HG03442 (cell line): Measurements from ENCODE around the gene AXDND1.
"Not testable (repeated sequence)": the region's sequence is repeated elsewhere in the genome, so short reads cannot be mapped to it uniquely, and the experiment has no call there.

Experiments
- ATAC-seq: cut with Tn5 transposase; IDR thresholded peaks from one replicate; pipeline ENCODE4 v1.9.1; 2021; ENCODE audit warnings: mild to moderate bottlenecking, moderate library complexity; ENCODE audit not compliant: unreplicated experiment

The AXDND1 gene

GRCh38 chr1:179361631-179362030, 4.1 kb upstream of the AXDND1 start:
- ATAC-seq = not testable (repeated sequence)

DNA sequence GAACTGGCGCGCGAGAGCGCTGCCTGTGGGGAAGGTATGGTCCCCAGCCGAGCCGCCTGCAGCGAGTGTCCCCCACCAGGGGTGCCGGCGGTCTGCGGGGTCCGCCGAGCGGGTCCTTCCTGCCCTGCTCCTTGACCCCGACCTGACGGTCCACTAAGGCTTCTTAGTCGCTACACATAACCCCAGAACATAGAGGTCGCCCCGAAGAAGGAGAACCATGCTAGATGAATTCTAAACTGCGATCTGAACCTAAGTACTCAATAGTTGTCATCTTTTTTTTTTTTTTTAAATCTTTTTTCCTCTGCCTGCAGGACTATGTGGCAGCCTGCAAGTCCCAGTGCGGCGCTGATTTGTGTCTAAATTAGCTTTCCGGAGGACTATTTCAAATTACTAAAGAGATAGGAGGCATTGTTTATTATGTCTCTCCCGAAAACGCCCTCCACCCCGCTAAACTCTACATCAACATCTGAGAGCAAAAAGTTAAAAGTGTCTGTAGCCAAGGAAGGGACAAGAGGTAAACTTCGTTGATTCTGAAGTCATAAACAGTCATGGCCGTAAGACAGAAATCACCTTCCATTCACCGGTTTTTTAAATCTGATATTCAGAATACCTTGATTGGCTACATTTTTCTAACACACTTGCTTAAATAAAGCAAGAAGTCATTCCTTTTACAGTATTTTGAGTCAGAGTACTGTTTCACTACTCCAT, 476 bp downstream of the AXDND1 start:
- peak; percentile 27 for ATAC-seq

GRCh38 chr1:179369751-179370341, 4.1 kb downstream of the AXDND1 start:
- ATAC-seq = peak; percentile 28

GRCh38 chr1:179372160-179372559, 6.4 kb downstream of the AXDND1 start:
- no peak for ATAC-seq

- no peak for ATAC-seq
Observed at GRCh38 chr1:179376223-179376622, 10.5 kb downstream of the AXDND1 start.

DNA sequence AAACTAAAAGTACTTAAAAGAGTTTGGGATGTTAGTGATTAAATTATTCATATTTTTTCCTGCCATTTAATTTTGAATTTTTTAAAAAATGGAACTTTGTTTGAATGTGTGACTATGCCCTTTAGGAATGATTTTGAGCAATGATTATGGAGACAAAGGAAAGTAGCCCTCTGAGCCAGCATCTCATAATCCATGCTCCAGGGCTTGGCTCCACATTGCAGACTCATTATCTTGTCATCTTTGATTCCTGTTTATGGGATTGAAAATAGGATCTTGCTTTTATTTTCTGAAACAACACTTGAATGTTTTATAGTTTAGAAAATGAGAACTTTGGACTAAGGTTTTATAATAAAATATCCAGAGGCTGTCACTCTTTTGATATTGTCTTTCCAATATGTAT, 14.5 kb downstream of the AXDND1 start:
- ATAC-seq = no peak

GRCh38 chr1:179384027-179384426, 18.3 kb downstream of the AXDND1 start:
- no peak for ATAC-seq

DNA sequence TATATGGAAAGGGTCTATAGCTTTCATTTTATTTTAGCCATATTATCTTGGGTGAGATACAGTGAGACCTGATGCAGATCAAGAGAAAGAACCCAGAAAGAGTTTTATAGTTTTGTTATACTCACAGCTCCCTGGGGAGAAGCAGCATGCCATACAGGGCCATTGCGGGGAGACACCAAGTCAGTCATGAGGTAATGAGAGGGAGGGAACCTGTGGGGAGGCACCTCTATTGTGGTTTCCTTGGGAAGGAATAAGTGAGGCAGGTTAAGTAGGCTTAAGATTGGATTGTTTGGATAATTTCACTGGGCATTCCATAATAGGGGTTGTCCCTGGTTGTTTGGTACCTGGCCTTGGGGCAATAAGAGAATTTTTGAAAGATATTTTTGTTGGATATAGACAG, 19.7 kb downstream of the AXDND1 start:
- ATAC-seq = no peak

DNA sequence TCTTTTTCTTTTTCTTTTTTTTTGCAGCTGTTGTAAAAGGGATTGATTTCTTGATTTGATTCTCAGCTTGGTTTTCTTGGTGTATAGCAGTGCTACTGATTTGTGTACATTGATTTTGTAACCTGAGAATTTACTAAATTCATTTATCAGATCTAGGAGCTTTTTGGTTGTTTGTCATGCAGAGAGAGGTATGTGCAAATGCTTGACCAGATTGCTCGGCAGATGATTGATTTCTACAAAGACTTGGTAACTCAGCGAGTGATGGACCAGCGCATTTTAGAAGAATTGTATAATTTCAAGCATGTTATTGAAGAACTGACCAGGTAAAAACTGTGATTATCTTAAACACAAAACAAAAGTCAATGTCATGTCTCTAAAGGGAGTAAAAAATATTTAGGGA, 27.9 kb downstream of the AXDND1 start:
- no peak for ATAC-seq

DNA sequence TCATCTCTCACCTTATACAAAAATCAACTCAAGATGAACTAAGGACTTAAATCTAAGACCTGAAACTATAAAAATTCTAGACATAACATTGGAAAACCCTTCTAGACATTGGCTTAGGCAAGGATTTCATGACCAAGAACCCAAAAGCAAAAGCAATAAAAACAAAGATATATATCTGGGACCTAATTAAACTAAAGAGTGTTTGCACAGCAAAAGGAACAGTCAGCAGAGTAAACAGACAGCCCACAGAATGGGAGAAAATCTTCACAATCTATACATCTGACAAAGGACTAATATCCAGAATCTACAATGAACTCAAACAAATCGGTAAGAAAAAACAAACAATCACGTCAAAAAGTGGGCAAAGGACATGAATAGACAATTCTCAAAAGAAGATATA, 33.6 kb downstream of the AXDND1 start:
- not testable (repeated sequence) for ATAC-seq

DNA sequence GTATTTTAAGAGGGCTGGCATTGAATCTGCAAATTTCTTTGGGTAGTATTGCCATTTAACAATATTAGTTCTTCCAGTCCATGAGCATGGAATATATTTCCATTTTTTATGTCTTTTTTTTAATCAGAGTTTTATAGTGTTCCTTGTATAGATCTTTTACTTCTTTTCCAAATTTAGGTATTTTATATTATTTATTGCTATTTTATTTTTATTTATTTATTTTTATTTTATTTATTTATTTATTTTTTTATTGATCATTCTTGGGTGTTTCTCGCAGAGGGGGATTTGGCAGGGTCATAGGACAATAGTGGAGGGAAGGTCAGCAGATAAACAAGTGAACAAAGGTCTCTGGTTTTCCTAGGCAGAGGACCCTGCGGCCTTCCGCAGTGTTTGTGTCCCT, 52.0 kb downstream of the AXDND1 start:
- ATAC-seq = not testable (repeated sequence)

DNA sequence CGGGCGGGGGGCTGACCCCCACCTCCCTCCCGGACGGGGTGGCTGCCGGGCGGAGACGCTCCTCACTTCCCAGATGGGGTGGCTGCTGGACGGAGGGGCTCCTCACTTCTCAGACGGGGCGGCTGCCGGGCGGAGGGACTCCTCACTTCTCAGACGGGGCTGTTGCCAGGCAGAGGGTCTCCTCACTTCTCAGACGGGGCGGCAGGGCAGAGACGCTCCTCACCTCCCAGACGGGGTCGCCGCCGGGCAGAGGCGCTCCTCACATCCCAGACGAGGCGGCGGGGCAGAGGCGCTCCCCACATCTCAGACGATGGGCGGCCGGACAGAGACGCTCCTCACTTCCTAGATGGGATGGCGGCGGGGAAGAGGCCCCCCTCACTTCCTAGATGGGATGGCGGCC, 52.9 kb downstream of the AXDND1 start:
- not testable (repeated sequence) for ATAC-seq

DNA sequence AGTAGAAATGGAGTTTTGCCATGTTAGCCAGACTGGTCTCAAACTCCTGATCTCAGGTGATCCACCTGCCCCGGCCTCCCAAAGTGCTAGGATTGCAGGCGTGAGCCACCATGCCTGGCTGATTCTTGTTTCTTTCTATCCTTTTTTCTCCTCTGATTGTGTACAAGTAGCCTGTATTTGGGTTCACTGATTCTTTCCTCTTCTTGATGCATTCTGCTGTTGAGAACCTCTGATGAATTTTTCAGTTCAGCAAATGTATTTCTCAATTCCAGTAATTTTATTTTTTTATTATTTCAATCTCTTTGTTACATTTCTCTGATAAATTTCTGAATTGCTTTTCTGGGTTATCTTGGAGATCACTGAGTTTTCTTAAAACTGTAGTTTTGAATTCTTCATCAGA, 58.8 kb downstream of the AXDND1 start:
- no peak for ATAC-seq

DNA sequence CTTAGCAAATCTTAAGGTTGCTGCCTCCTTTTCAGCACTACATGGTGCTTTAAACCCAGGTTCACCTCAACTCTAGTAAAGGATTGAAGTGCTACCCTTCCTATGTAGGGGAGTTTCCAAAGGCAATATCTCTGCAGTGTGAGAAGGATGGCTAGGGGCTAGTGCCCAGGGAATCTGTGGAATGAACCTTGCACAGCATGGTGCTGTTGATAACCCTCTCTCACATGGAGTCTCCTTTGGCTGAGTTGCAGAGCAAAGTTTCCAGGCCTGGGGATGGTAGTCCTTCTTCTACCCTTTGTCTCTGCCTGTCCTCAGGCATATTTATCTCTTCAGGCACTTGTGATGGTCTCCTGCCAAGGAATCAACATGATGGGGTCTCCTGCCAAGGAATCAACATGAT, 59.4 kb downstream of the AXDND1 start:
- no peak for ATAC-seq

DNA sequence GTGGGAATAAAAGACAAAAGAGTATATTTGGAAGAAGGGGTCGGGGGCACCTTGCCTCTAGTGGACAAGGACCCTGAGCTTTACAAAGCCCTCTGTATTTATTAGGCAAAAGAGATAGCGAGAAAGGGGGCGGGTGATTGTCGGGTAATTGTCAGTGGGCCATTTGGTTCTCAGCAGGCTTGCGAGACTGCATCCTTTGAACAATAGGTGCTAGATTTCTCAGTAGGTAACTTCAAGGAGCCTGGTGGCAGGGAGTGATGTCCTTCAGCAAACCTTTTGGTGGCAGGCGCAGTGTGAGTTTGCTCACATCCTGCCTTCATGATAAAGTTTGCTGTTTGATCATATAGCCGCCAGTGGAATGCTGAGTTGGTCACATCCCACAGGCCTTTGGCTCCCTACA, 71.4 kb downstream of the AXDND1 start:
- ATAC-seq = no peak

DNA sequence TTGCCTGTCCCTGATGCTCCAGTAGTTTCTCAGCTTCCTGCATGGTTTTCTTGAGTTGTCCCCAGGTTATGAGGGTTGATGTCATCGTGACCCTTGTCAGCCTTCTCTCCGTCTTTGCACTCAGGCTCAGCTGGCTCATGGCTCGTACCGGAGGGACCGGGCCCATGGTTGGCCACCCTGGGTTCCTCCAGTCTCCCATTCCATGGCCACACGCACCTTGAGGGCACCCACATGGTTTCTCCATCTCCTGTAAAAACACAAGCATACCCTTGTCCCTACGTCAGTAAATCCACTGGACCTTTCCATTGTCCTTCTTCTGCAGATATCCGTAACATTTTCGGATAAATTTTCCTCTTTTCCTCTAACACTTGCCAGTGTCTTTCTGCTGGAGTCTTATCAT, 73.9 kb downstream of the AXDND1 start:
- ATAC-seq = not testable (repeated sequence)

- not testable (repeated sequence) for ATAC-seq
Observed at GRCh38 chr1:179440301-179440700, 74.5 kb downstream of the AXDND1 start.

GRCh38 chr1:179440971-179441370, 75.2 kb downstream of the AXDND1 start:
- ATAC-seq = no peak

GRCh38 chr1:179441501-179441900, 75.7 kb downstream of the AXDND1 start:
- ATAC-seq = no peak

DNA sequence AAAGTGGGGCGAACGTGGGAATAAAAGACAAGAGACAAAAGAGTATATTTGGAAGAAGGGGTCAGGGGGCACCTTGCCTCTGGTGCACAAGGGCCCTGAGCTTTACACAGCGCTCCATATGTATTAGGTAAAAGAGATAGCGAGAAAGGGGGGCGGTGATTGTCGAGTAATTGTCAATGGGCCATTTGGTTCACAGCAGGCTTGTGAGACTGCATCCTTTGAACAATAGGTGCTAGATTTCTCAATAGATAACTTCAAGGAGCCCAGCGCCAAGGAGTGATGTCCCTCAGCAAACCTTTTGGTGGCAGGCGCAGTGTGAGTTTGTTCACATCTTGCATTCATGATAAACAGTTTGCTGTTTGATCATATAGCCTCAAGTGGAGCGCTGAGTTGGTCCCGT, 77.1 kb downstream of the AXDND1 start:
- ATAC-seq = not testable (repeated sequence)

- no peak for ATAC-seq
Observed at GRCh38 chr1:179445593-179445992, 79.8 kb downstream of the AXDND1 start.

DNA sequence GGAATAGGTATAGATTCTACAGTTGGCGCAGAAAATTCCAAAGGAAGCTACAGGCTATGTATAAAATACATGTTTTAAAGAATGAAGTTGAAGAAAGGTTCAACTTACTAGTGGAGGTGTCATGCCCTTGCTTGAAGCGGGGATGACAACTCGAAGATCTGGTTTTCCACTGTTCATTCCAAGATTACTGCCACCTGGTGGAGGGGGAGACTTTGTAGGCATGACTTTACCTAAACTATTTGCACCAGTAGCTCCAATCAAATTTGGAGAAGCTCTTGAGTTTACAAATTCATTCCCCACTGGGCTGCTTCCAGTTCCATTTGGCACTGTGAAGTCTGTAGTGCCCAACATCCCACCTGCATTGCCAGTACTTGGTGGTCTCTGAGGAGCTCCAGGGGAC, 81.7 kb downstream of the AXDND1 start:
- no peak for ATAC-seq
